HEK293 (cell line): ENCODE data around the gene HMCN2.

Experiments used
- CTCF ChIP-seq: fragments of 450-650 bp; formaldehyde crosslinking; IDR thresholded peaks from 2 replicates; pipeline ENCODE4 v1.5.1; 2016; ENCODE audit warnings: missing biosample characterization, missing genetic modification characterization
- MEIS1 ChIP-seq: sonication (generic); formaldehyde crosslinking; IDR thresholded peaks from 2 replicates; pipeline ENCODE4 v1.8.1; 2022; ENCODE audit warnings: missing genetic modification reagents, mild to moderate bottlenecking, borderline replicate concordance
- MYNN ChIP-seq: fragments of 450-650 bp; formaldehyde crosslinking; IDR thresholded peaks from 2 replicates; pipeline ENCODE4 v1.5.1; 2016; ENCODE audit warnings: missing biosample characterization, missing genetic modification characterization, borderline replicate concordance
- OSR2 ChIP-seq: fragments of 450-650 bp; formaldehyde crosslinking; IDR thresholded peaks from 2 replicates; pipeline ENCODE4 v1.5.1; 2016; ENCODE audit warnings: missing biosample characterization, missing genetic modification characterization
- PBX3 ChIP-seq: sonication (generic); formaldehyde crosslinking; IDR thresholded peaks from 2 replicates; pipeline ENCODE4 v1.8.1; 2022; ENCODE audit warnings: mild to moderate bottlenecking, moderate library complexity, missing genetic modification reagents
- TCF7L2 ChIP-seq: IDR thresholded peaks from 2 replicates; pipeline ENCODE4 v1.6.1; 2011; ENCODE audit warnings: low read depth, mild to moderate bottlenecking, inconsistent platforms, low read length, moderate library complexity, borderline replicate concordance
- YY1 ChIP-seq: fragments of 450-650 bp; formaldehyde crosslinking; IDR thresholded peaks from 2 replicates; pipeline ENCODE4 v1.5.1; 2018; ENCODE audit warnings: missing biosample characterization, missing genetic modification characterization
- ZNF114 ChIP-seq: fragments of 450-650 bp; formaldehyde crosslinking; IDR thresholded peaks from 2 replicates; pipeline ENCODE4 v1.5.0; 2017; ENCODE audit warnings: missing biosample characterization, missing genetic modification characterization
- ZNF416 ChIP-seq: fragments of 450-650 bp; formaldehyde crosslinking; IDR thresholded peaks from 2 replicates; pipeline ENCODE4 v1.5.1; 2016; ENCODE audit warnings: missing biosample characterization, missing genetic modification characterization
- ZNF530 ChIP-seq: fragments of 450-650 bp; formaldehyde crosslinking; IDR thresholded peaks from 2 replicates; pipeline ENCODE4 v1.5.1; 2016; ENCODE audit warnings: low read depth, missing biosample characterization, missing genetic modification characterization

GRCh38 chr9:130345009-130345896 is 79.7 kb downstream of the HMCN2 start:
- TF ChIP-seq CTCF (tag by site-specific recombination) = no peak
- TF ChIP-seq ZNF114 = no peak; the same call in 1 of the 2 replicates
- TF ChIP-seq PBX3 (CRISPR knock-in tag) = no peak
- no peak for TF ChIP-seq TCF7L2
- TF ChIP-seq ZNF530 (tag by site-specific recombination) = no peak
- no peak for TF ChIP-seq OSR2 (tag by site-specific recombination)
- TF ChIP-seq ZNF416 = no peak
- TF ChIP-seq MYNN (tag by site-specific recombination) = no peak
- no peak; the same call in 1 of the 2 replicates for TF ChIP-seq YY1 (tag by site-specific recombination)
- no peak for TF ChIP-seq MEIS1 (CRISPR knock-in tag)
